ENCODE measurements around the gene NRARP.
"Not testable (repeated sequence)": the region's sequence is repeated elsewhere in the genome, so short reads cannot be mapped to it uniquely, and the experiment has no call there.

NRARP gene, protein sequence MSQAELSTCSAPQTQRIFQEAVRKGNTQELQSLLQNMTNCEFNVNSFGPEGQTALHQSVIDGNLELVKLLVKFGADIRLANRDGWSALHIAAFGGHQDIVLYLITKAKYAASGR

DNA sequence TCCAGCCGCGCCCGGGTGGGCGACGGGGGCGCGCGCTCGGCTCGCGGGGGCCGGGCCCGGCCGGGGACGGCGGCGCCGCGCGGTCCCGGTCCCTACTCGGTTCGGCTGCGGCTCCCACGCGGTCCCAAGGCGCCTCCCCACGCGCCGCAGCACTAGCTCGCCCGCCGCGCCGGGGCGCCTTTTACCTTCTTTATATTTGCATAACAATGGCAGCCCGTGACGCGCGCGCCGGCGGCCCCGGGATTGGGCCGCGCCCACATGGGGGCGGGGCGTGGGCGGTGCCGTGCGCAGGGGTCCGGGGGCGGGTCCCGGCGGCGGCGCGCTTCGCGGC, at the start of gene NRARP:
Gene NRARP, minus strand, starts transcription at position 154 of the 331 bp plus-strand sequence. CDS start 343 bp downstream, outside the sequence.
- peak; percentile 89 for DNase-seq

DNA sequence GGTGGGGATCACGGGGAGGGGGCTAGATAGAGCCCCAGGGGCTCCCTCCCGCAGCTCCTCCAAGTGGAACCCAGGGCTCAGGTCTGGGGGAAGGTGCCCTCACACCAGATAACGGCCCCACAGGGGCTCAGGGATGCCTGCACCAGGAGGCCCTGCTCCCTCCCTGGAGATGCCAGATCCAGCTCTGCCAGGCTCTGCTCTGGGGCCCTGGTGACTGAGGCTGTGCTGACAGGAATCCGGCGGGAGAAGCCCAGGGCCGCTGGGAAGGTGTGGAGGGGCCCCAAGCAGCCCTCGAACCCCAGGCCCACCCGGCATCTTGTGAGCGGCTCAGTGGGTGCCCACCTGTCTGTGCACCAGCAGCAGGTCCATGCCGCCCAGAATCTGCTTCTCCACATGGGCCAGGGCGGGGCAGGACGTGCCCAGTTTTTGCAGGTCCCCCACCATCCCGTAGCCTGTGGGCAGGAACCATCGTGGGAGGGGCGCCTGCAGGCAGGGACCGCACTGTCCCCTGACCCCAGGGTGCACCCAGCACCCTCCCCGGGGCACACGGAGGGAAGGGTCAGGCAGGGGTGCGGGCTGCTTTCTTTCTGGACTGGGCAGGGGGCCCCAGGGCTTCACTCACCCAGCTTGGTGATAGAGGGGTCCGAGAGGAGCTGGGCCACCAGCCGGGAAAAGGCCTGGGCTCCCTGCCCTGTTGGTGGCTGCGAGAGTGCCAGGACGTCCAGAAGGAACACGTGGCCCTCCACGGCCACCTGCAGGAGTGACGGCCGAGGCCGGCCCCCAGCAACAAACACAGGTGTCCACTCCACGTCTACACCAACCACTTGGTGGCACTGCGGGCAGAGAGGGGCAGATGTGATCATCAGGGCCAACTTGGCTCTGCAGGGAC, 48.9 kb upstream of the NRARP start:
- no peak for DNase-seq

DNA sequence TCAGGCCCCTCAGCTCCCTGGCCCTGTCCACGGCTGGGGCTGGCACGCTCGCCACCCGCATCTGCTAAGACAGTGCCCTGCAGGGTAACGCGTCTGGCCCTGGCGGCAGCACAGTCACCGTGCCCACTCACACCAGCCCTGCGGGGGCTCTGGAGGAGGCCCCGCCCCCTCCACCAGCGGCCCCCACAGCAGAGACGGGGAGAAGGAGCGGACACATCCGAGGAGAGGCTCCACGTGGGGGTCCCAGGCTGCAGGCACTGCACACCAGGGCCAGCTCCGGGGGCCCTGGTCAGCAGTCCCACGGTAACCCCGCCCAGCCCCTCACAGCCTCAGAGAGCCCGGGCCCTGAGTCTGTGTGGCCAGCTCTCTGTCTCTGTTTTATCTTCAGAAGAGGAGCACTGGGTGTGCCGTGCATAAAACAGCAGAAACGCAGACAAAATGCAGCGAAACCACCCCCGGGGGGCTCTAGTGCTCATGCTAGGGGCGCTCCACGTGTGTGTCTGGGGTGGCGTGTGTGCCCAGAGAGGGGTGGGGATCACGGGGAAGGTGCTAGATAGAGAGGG, 47.5 kb upstream of the NRARP start:
- DNase-seq: no peak

DNA sequence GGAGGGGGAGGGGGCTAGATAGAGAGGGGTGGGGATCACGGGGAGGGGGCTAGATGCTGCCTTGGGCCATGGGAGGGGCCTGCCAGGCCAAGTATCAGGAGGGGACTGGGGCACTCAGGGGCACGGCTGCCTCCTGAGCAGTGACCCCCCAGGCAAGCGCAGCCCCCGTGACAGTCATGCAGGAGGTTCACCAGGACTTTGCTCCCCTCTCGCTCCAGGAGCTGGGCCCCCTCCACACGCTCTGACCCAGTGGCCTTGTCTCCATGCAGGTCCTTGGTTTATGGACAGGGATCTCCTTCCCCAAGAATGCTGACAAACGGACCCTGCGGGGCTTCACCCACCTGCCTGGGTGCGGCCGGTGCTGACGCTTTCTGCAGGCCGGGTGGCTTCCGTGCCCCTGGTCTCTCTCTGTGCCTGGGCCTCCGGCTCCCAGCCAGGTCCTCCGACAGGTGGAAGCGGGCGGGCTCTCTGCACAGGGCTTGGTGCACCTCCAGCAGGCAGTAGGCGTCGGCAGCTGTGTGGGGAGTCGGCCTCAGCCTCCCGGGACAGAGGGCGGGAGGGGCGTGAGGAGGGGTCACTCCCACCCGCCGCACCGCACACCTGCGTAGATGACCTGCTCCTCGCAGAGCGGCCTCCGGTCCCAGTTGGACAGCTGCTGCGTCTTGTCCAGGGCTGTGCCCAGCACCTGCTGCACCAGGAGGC, 46.8 kb upstream of the NRARP start:
- no peak for DNase-seq

DNA sequence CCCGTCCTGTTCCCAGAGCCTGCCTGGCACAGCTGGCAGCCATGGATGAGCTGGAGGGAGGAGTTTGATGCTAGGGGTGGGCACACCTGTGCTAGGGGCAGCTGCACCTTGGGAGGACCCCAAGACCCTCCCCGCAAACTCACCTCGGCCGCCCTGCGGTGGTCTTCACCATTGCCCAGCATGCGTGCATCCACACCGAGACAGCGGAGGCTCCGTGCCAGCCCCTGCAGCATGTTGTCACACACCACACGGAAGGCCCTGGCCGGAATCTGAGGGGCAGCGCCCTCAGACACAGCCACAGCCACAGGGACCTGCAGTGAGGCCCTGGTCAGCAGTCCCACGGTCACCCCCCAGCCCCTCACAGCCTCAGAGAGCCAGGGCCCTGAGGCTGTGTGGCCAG, 45.9 kb upstream of the NRARP start:
- no peak for DNase-seq

DNA sequence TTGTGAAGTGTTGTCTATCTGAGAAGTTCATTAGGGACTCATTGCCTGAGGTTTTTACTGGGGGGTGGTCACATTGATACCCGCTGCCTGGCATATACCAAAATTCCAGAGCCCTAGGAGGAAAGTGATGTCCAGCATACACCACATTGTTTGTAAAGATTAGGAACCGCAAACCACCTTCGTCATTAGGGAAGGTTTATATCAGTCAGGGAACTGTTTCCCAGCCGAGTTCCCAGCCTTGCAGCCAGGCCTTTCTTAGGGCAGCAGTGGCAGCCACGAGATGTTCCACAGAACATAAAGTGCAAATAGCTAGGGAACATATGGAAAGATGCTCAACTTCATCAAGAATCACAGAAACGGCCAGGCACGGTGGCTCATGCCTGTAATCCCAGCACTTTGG, 40.4 kb upstream of the NRARP start:
- DNase-seq: no peak

DNA sequence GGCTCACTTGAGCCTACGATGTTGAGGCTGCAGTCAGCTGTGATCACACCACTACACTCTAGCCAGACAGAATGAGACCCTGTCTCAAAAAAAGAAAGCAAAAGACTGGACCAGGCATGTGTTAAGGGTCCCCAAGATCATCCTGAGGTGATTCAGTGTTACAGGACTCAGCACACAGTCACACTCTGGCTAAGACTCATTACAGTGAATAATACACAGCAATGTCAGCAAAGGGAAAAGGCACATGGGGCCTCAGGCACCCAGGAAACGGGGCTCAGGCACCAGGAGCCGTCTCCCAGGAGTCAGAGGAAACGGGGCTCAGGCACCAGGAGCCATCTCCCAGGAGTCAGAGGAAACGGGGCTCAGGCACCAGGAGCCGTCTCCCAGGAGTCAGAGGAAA, 39.2 kb upstream of the NRARP start:
- no peak for DNase-seq

DNA sequence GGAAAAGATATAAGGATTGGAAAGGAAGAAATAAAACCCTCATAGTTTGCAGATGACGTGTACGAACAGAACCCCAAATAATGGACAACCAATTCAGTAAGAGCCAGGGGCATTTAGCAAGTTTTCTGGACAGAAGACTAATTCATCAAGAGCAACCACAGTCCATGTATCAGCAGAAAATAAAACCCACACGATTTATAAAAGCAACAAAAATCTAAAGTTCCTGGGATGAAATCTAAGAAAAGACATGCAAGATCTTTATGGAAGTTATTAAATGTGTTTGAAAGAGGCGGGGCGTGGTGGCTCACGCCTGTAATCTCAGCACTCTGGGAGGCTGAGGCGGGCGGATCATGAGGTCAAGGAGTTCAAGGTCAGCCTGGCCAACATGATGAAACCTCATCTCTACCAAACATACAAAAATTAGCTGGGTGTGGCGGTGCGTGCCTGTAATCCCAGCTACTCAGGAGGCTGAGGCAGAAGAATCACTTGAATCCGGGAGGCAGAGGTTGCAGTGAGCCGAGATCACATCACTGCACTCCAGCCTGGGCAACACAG, 37.9 kb upstream of the NRARP start:
- DNase-seq: not testable (repeated sequence)

DNA sequence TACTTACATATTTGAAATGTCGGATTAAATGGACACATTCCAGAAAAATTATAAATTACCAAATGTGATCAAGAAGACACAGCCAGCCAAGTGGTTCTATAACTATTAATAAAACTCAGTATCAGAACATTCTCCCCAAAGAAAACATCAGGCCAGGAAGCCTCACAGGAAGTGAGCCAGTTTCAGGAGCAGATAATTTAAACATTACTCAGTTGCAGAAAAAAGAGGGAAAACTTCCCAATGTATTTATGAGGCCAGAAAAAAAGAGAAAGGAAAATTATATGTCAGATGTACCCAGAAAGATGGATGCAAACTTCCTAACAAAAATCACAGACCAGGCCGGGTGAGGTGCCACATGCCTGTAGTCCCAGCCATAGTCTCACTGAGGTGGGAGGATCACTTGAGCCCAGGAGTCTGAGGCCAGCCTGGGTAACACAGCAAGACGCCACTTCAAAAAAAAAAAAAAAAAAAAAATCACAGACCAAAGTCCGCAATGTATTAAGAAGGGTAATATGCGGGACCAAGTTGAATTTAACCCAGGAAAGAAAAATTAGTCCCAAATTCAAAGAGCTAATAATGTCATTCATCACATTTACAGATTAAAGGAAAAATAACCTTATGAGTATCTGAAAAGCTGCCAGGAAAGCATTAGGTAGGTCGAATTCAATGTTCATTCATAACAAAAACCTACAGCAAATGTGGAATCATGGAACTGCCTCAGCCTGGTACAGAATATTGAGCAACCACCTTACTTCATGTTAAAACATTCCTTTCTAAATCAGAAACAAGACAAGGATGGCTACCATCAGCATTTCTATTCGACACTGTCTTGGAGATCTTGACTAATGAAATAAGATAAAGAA, 37.2 kb upstream of the NRARP start:
- DNase-seq: no peak

DNA sequence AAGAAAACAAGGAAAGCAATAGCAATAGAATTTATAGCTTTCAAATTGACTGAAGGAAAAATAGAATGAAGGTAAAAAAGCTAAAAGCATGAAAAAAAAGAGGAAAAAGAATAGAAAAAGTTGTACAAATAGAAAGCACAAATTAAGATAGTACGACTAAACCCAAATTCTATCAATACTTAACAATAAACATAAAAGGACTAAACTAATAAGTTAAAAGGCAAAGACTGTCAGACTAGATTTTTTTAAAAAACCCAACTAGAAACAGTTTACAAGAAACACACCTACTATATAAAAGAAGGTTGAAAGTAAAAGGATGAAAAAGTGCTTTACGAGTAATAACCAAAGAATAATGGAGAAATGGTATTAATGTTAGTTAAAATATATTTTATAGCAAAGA, 34.7 kb upstream of the NRARP start:
- no peak for DNase-seq

DNA sequence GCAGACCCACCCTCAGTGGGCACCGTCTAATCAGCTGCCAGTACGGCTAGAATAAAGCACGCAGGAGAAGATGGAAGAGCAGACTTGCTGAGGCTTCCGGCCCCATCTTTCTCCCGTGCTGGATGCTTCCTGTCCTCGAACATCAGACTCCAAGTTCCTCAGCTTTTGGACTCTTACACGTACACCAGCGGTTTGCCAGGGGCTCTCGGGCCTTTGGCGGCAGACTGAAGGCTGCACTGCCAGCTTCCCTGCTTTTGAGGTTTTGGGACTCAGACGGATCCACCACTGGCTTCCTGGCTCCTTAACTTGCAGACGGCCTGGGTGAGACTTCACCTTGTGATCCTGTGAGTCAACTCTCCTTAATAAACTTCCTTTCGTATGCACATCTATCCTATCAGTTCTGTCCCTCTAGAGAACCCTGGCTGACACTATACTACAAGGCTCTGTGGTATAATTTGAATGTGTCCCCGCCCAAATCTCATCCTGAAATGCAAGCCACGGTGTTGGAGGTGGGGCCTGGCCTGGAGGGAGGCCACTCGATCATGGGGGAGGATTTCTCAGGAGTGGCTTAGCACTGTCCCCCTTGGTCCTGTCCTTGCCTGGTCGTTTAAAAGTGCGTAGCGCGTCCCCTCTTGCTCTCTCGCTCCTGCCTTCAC, 31.1 kb upstream of the NRARP start:
- DNase-seq: no peak

DNA sequence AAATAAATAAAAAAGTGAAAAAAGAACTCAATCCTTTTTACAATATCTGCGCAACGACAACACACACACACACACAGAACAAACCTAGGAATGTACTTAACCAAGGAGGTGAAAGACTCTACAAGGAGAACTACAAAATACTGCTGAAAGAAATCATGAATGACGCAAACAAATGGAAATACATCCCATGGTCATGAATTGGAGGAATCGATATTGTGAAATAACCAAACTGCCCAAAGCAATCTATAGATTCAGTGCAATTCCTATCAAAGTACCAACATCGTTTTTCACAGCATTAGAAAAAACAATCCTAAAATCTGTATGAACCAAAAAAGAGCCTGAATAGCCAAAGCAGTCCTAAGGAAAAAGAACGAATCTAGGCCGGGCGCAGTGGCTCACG, 29.9 kb upstream of the NRARP start:
- DNase-seq: no peak

DNA sequence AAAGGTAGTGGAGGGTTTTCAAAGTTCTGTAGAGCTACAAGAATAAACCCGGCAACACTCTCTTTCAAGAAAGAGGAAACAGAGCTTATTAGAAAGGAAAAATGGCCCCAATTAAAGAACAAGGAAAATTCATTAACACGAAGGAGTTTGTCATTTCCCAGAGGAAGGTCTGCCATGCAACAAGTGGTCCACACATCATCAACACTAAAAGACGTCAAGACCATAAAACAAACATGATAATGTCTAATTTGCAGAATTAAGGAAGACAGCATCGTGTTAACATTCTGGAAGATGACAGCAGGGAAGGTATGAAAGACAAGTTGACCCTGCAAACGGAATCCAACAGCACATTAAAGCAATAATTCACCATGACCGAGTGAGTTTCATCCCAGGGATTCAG, 28.6 kb upstream of the NRARP start:
- DNase-seq: no peak

DNA sequence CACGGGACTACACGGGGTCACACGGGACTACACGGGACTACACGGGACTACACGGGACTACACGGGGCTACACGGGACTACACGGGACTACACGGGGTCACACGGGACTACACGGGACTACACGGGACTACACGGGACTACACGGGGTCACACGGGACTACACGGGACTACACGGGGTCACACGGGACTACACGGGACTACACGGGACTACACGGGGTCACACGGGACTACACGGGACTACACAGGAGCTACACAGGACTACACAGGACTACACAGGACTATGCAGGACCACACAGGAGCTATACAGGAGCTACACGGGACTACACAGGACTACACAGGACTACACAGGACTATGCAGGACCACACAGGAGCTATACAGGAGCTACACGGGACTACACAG, 27.5 kb upstream of the NRARP start:
- not testable (repeated sequence) for DNase-seq

DNA sequence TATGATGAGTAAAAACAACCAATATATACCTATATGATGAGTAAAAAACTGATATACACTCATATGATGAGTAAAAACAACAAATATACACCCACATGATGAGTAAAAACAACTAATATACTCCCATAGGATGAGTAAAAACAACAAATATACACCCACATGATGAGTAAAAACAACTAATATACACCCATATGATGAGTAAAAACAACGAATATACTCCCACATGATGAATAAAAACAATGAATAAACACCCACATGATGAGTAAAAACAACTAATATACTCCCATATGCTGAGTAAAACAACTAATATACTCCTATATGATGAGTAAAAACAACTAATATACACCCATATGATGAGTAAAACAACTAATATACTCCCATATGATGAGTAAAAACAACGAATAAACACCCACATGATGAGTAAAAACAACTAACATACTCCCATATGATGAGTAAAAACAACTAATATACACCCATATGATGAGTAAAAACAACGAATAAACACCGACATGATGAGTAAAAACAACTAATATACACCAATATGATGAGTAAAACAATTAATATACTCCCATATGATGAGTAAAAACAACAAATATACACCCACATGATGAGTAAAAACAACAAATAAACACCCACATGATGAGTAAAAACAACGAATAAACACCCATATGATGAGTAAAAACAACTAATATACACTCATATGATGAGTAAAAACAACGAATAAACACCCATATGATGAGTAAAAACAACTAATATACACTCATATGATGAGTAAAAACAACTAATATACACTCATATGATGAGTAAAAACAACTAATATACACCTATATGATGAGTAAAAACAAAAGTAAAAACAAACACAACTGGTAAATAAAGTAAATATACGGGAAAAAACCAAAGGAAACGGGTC, 25.8 kb upstream of the NRARP start:
- not testable (repeated sequence) for DNase-seq

DNA sequence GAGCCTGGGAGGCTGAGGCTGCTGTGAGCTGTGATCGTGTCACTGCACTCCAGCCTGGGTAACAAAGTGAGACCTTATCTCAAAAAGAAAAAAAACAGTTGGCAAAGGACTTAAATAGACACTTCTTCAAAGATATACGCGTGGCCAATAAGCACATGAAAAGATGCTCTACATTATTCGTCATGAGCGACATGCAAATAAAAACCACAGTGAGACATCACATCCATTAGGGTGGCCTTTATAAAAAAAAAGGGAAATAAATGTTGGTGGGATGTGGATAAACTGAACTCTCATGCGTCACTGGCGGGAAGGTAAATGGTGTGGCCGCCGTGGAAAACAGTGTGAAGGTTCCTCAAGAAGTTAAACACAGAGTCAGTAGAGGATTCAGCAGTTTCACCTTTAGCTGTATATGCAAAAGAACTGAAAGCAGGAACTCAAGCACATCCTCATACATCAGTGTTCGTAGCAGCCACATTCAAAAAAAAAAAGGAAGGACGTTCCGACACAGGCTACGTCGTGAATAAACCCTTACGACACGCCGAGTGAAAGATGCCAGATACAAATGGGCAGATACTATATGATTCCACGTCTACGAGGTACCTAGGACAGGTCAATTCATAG, 24.5 kb upstream of the NRARP start:
- no peak for DNase-seq

DNA sequence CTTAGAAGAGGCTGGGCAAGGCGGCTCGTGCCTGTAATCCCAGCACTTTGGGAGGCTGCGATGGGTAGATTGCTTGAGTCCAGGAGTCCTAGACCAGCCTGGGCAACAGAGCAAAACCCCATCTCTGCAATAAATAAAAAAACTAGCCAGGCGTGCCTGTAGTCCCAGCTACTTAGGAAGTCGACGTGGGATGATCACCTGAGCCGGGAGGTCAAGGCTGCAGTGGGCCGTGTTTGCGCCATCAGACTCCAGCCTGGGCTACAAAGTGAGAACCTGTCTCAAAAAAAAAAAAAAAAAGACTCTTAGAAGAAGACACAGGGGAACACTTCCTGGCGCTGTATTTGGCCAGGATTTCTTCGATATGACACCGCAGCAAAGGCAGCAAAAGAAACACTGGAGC, 23.7 kb upstream of the NRARP start:
- no peak for DNase-seq

DNA sequence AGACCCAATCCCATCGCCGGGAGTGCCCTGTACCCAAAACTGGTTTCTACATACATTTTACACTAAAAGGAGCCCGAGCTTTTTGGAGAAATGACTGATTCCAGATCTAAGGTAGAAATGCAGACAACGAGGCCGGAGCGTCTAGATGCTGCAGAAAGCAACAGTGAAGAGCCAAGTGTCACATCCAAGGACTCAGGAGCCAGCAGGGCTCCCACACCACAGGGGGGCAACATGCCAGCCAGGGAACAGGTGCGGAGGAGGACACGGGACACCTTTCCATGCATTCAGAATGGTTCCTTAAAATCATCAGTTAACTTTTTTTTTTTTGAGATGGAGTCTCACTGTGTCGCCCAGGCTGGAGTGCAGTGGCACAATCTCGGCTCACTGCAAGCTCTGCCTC, 23.1 kb upstream of the NRARP start:
- no peak for DNase-seq

DNA sequence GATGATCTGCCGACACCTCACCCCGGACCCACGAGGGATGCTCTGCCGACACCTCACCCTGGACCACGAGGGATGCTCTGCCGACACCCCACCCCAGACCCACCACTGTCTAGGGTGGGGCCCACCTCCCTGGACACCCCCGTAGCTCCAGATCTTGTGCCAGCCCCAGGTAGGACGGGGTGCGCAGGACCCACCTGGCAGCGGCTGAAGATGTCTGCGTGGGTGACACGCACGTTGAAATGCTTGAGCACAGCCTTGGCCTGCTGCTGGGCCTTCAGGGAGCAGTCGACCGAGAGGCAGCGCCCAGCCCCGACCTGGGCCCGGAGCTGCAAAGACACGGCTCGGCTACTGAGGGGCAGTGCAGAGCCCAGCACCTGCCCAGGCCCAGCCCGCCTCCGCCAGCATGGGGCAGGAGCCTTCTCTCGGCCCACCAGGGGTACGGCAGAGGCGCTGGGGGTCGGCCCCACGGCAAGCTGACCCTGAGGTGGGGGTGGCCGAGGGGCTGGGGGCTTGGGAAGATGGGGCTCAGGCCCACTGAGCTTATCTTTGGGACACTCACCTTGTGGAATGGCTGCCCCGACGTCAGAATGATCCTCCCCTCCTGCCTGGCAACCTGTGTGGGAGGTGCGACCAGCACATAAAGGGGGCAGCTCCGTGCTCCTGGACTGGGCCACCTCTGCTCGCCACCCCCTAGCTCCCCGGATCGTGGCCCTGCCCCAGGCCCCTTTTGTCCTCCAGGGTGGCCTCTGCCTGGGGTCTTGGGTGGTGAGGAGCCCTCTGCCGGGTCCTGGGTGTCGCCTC, 21.7 kb upstream of the NRARP start:
- no peak for DNase-seq
